Caki2 (cell line): ENCODE results near the gene EPHA2. TPM values are rescaled to one million over a fixed set of nuclear protein-coding genes. Genes with fewer than 3 reads are reported as not detected.
"Not testable (repeated sequence)": the region's sequence is repeated elsewhere in the genome, so short reads cannot be mapped to it uniquely, and the experiment has no call there.

Source experiments
- DNase-seq: peaks from one replicate; pipeline ENCODE4 v3.0.0-alpha.2; 2015; ENCODE audit warnings: low read depth
- in situ Hi-C: cut with HindIII; loops from 2 replicates; pipeline ENCODE4 v1.10.0; 2016; ENCODE audit warnings: low sequenced_read_pairs, low pct_unique_long_range_greater_than_20kb, mixed read lengths
- total RNA-seq: library from RNA; depleted of rRNA; stranded (reverse); fragments of >200 nt; shearing (Covaris generic); gene quantifications from 2 replicates; pipeline ENCODE4 v1.2.3, GENCODE V29; 2014; ENCODE audit warnings: low replicate concordance; rRNA removed

The EPHA2 gene
- 64.0 and 81.3 TPM in 2 replicates for total RNA-seq

DNA sequence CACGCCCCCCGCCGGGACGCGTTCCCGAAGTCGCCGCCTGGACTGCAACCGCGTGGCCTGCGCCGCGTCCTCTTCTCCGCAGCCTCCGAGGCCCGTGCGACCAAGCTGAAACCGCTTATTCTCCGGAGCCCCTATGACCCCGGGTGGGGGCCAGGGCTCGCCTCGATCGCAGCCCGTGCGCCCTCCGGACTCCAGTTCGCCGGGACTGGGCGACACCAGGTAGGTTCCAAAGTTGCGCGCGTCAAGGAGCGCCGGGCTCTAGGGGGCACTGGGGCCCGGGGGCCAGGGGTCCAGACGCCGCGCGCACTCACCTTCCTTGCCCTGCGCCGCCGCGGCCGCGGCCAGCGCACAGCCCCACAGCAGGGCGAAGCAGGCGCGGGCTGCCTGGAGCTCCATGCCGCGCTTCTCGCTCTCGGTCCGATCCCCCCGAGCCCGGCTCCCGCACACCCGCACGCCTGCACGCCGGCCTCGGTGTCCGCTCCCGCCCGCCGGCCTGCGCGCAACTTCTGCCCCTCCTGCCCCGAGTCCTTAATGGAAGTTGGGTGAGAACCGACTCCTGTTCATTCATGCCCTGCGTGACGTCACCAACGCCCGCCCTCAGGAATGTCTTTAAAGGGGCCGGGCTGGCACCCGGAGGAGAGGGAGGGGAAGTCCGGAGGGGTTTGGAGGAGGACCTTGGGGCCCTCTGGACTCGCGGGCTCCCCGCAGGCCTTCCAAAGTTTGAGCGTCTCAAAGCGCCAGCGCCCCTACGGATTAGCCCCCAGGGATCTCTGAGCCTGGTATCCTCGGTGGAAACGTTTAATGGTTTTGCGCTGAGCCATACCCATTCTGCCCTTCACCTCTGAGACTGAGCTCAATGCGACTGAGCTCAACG, at the start of gene EPHA2:
EPHA2 (minus strand) TSS at position 533 of the 874 bp plus-strand sequence; CDS start at position 396, 137 bp downstream.
- DNase-seq: peak; percentile 90

DNA sequence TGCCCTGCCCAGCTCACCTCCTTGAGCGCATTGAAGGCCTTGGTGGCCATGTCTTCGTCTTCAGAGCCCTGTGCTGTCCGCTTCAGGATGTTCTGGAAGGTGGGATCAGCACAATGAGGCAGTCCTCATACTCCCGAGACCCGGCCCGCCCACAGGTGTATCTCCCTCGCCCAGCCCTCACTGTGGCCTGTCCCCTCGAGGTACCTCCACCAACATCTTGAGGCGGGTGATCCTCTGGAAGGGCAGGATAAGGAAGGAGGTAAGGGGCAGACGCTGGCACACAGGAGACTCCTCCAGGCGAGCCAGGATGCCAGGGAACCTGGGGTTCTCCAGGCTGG, 49.4 kb upstream of the EPHA2 start:
- no peak for DNase-seq
- in situ Hi-C loops: no loop called here

More for the DNA sequence above, at the start of gene EPHA2:
- in situ Hi-C loops: no loop called here

GRCh38 chr1:16204634-16205333, 48.9 kb upstream of the EPHA2 start:
- in situ Hi-C loops: no loop called here
- no peak for DNase-seq

GRCh38 chr1:16204216-16204615, 48.3 kb upstream of the EPHA2 start:
- DNase-seq: no peak
- in situ Hi-C loops: no loop called here

DNA sequence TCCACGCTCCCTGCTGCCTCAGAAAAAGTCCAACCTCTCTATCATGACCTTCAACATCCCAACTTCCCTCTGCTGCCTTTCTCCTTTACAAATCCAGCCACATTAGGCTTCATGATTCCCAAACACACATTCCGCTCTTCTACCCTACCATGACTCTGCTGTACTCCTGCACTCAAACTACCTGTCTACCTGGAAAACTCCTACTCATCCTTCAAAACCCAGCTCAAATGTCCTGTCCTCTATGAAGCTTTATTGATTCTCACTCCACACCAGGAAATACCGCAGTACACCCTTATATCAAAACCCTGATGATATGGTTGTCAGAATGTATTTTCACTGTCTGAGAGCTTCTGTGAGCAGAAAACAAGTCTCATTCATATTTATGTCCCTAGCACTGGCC, 47.7 kb upstream of the EPHA2 start:
- in situ Hi-C loops: no loop called here
- no peak for DNase-seq

DNA sequence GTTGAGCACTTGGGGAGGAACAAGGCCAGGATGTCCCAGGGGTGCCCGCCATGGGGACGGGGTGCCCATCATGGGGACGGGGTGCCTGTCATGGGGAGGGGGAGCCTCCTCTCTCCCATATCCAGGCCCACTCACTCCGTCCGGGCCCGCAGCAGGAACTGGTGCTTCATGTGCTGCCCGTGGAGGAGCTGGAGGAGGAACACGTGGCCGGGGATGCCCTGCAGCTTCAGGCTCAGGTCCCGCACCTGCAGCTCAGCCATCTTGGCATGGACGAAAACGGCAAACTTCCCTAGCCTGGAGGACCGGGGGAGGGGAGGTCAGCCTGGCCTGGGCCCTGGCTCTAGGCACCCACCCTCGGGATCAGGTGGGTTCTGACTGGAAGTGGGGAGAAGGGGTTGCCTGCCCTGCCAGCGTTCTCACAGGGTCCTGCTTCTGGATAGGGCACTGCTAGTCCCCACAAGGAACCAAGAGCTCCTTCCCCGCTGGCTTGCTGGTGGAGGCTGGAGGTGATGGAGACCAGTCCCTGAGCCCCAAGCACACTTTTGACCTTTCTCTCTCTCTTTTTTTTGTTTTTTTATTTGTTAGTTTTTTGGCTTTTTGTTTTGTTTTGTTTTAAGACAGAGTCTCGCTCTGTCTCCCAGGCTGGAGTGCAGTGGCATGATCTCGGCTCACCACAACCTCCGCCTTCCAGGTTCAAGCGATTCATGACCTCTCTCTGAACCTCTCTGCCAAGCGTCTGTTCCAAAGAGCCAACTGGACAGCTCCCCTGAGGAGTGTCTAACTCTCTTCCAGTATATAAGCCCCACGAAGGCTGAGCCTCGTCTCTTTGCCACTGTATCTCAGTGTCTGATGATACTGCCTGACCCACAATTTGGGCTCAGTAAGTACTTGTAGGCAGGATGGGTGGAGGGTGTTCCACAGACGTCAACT, 46.7 kb upstream of the EPHA2 start:
- in situ Hi-C loops: no loop called here
- no peak for DNase-seq

GRCh38 chr1:16199700-16200099, 43.8 kb upstream of the EPHA2 start:
- in situ Hi-C loops: no loop called here
- no peak for DNase-seq

- DNase-seq: no peak
- in situ Hi-C loops: no loop called here
These were observed 43.3 kb upstream of the EPHA2 start for GRCh38 chr1:16199157-16199501.

- DNase-seq: no peak
- in situ Hi-C loops: no loop called here
These were observed 42.7 kb upstream of the EPHA2 start for GRCh38 chr1:16198444-16199156.

GRCh38 chr1:16196874-16197273, 41.0 kb upstream of the EPHA2 start:
- no peak for DNase-seq
- in situ Hi-C loops: no loop called here

DNA sequence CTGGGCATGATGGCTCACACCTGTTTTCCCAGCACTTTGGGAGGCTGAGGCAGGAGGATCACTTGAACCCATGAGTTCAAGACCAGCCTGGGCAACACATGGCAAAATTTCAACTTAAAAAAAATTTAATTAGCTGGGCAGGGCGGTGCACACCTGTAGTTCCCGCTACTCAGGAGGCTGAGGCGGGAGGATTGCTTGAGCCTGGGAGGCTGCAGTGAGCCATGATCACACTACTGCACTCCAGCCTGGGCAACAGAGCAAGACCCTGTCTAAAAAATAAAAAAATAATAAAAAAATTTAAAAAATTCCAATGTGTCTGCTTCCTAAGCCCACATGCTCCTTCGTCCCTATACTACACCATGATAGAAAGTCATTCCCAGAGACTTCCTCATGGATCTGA, 40.3 kb upstream of the EPHA2 start:
- in situ Hi-C loops, DNase-seq: not testable (repeated sequence)

DNA sequence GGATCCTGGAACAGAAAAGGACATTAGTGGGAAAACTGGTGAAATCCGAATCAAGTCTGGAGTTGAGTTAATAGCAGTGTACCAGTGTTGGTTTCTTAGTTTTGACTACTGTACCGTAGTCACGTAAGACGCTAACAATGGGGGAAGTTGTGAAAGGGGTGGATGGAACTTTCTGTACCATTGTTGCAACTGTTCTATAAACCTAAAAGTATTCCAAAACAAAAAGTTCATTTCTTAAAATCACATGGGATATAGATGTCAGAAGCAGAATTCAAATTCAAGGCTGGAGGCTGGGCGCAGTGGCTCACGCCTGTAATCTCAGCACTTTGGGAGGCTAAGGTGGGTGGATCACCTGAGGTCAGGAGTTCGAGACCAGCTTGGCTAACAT, 39.6 kb upstream of the EPHA2 start:
- DNase-seq: no peak
- in situ Hi-C loops: no loop called here

- no peak for DNase-seq
- in situ Hi-C loops: no loop called here
These were observed 36.2 kb upstream of the EPHA2 start for GRCh38 chr1:16191916-16192546.

DNA sequence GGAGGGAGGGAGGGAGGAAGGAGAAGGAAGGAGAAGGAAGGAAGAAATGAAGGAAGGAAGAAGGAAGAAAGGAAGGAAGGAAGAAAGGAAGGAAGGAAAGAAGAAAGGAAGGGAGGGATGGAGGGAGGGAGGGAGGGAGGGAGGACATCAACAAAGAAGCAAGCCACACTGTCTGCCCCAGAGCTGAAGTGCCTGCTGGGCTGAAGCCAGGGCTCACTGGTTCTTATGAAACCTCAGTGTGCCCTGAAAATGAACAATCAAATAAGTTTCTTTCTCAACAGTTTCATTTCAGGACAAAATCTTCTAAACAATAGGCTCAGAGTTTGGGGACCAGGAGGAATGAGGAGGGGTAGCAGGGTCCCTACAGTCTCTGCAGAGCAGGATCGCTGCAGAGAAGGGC, 35.4 kb upstream of the EPHA2 start:
- DNase-seq: no peak
- in situ Hi-C loops: no loop called here

GRCh38 chr1:16189921-16190621, 34.2 kb upstream of the EPHA2 start:
- no peak for DNase-seq
- in situ Hi-C loops: no loop called here

DNA sequence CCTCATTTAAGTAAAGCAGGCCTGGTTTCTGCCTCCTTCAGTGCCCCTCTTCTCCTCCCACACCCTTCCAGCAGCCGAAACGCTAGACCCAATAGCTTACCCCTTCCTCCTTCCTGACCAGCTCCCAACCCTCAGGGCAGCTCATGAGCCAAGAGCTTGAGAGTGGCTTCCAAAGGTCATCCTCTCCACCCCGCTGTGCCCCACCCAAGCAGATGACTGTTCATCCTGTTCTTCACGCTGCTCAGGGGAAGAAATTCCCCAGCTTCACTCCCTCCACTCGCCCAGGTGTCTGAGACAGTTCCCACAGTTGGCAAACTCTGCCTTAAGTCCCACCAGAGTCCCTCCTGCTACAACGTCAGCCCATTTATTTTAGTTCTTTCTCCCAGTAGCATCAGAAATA, 33.1 kb upstream of the EPHA2 start:
- DNase-seq: peak; percentile 76

GRCh38 chr1:16187748-16188401, 32.0 kb upstream of the EPHA2 start:
- DNase-seq: peak; percentile 83
- in situ Hi-C loops: no loop called here

More for the DNA sequence above, 33.1 kb upstream of the EPHA2 start:
- in situ Hi-C loops: no loop called here
